ENCODE measurements around the gene ACADS.

ACADS gene, protein sequence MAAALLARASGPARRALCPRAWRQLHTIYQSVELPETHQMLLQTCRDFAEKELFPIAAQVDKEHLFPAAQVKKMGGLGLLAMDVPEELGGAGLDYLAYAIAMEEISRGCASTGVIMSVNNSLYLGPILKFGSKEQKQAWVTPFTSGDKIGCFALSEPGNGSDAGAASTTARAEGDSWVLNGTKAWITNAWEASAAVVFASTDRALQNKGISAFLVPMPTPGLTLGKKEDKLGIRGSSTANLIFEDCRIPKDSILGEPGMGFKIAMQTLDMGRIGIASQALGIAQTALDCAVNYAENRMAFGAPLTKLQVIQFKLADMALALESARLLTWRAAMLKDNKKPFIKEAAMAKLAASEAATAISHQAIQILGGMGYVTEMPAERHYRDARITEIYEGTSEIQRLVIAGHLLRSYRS

GRCh38 chr12:120725659-120726509, at the start of gene ACADS:
Gene ACADS (plus strand): TSS chr12:120725826. CDS start chr12:120725886, 60 bp downstream.
- H3K27ac ChIP-seq (ENCODE audit: low read depth, low read length) = peak within 1 kb of the TSS; percentile 69
- H3K9ac ChIP-seq (ENCODE audit: low read depth in 1 of 2, low read length in 2 of 2) = peak within 1 kb of the TSS; percentile 88 to 93
- peaks cover 18 to 30% of the 10 kb centered on the region in 2 donors for H3K4me1 ChIP-seq (ENCODE audit: control insufficient read depth in 1 of 2, insufficient read depth in 2 of 2, low read length in 2 of 2)
- peak within 1 kb of the TSS; percentile 80 to 88 for H3K4me3 ChIP-seq (ENCODE audit: low read depth in 1 of 2, low read length in 2 of 2)
- H3K36me3 ChIP-seq (ENCODE audit: control insufficient read depth in 1 of 2, insufficient read depth in 2 of 2, low read length in 2 of 2) = peaks cover 22 to 60% of the 10 kb centered on the region in 2 donors
- no peaks in the 10 kb centered on the region for H3K9me3 ChIP-seq (ENCODE audit: control insufficient read depth in 1 of 2, low read length in 2 of 2)
- H3K27me3 ChIP-seq (ENCODE audit: control insufficient read depth in 1 of 2, insufficient read depth in 2 of 2, low read length in 2 of 2) = no peaks in the 10 kb centered on the region

DNA sequence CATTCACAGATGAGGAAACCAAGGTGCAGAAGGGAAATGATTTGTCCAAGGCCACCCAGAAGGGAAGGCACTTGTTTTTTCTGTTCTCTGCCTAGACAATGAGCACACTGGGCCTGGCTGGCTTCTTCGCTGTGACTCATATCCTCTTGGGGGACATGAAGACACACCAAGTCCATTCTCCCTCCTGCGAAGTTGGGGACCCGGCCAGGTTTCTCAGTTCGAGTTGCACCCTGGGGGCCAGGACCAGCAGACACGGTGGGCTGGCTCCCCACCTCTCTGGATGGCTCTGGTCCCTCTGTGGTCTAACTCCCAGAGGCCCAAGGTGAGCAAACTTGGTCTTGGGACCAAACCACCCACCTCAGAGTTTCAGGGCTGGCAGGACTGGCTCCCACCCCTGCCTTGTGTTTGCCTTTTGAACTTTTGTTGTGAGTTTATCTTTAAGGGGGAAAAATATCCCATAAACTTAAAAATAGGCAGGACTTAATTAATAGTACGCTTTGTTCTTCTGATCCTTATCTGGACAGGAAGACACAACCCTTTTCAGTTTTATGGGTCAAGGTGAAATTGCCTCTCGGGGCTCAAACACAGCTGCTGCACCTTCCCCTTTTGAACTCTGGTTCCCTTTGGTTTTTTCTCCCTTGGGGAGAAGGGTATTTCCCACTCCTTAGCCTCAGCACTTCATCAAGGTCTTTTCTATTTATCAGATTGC, 47.7 kb upstream of the ACADS start:
- Histone ChIP-seq H3K36me3 (ENCODE audit: control insufficient read depth in 1 of 2, insufficient read depth in 2 of 2, low read length in 2 of 2) (no peaks in the 10 kb centered on the region), H3K27me3 (ENCODE audit: control insufficient read depth in 1 of 2, insufficient read depth in 2 of 2, low read length in 2 of 2) (no peaks in the 10 kb centered on the region), H3K27ac (ENCODE audit: low read depth, low read length) (no peak overlapping the region), H3K4me1 (ENCODE audit: control insufficient read depth in 1 of 2, insufficient read depth in 2 of 2, low read length in 2 of 2) (peaks cover 5 to 6% of the 10 kb centered on the region in 2 donors), H3K4me3 (ENCODE audit: low read depth in 1 of 2, low read length in 2 of 2) (no peak overlapping the region), H3K9ac (ENCODE audit: low read depth in 1 of 2, low read length in 2 of 2) (no peak overlapping the region), H3K9me3 (ENCODE audit: control insufficient read depth in 1 of 2, low read length in 2 of 2) (no peaks in the 10 kb centered on the region)

DNA sequence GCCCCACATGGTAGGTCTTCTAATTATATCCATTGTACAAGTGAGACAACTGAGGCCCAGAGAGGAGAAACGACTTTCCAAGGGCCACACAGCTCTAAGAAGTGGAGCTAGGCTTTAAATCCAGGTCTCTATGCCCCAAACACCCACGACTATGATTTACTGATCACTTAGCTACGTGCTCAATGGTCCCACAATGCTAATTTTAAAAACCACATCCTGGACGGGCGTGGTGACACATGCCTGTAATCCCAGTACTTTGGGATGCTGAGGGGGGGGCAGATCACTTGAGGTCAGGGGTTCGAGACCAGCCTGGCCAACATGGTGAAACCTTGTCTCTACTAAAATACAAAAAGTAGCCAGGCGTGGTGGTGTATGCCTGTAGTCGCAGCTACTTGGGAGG, 47.1 kb upstream of the ACADS start:
- Histone ChIP-seq H3K4me3 (ENCODE audit: low read depth in 1 of 2, low read length in 2 of 2) (no peak overlapping the region), H3K9ac (ENCODE audit: low read depth in 1 of 2, low read length in 2 of 2) (no peak overlapping the region), H3K36me3 (ENCODE audit: control insufficient read depth in 1 of 2, insufficient read depth in 2 of 2, low read length in 2 of 2) (no peaks in the 10 kb centered on the region), H3K9me3 (ENCODE audit: control insufficient read depth in 1 of 2, low read length in 2 of 2) (no peaks in the 10 kb centered on the region), H3K4me1 (ENCODE audit: control insufficient read depth in 1 of 2, insufficient read depth in 2 of 2, low read length in 2 of 2) (peaks cover 5 to 6% of the 10 kb centered on the region in 2 donors), H3K27me3 (ENCODE audit: control insufficient read depth in 1 of 2, insufficient read depth in 2 of 2, low read length in 2 of 2) (no peaks in the 10 kb centered on the region), H3K27ac (ENCODE audit: low read depth, low read length) (no peak overlapping the region)

DNA sequence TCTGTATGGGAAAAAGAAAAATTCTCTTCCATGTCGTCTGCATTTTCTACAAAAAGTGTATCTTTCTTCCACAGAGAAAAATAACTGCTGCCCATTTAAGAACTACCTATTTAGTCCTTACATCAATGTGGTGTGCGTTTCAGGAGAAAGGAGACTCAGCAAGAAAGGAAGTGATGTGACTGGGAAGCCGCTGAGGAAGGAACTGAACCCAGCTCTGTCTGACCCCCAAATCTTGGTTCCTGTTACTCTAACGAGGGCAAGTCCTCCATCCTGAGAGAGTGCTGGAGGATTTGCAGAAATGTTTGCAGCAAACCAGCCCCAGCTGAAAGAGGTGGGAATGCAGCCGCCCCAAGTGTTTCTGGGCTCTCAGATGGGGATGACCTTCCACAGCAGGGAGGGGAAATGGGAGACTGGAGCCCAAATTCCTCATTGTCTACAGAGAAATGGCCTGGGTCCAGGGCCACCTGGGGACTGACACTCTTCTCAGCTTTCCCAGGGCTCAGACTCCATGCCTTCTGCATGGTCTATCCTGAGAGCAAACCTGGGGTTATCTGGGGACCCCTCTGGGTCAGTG, 45.4 kb upstream of the ACADS start:
- H3K4me1 ChIP-seq (ENCODE audit: control insufficient read depth in 1 of 2, insufficient read depth in 2 of 2, low read length in 2 of 2) = peaks cover 5 to 6% of the 10 kb centered on the region in 2 donors

DNA sequence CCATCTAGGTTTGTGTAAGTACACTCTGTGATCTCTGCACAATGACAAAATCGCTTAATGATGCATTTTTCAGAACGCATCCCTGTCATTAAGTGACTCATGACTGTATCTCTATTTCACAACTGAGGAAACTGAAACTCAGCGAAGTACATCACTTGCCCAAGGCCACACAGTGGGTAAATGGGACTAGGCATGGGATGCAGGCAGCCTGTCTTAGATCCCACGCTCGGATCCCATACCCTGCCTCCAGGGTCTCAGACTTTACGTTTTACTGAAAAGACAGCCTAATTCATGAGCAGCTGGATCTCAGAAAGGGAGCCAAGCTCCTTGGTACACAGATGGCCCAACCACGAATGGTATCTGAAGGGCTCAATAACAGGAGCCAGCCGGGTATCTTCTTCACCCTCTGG, 41.1 kb upstream of the ACADS start:
- Histone ChIP-seq H3K36me3 (ENCODE audit: control insufficient read depth in 1 of 2, insufficient read depth in 2 of 2, low read length in 2 of 2) (no peaks in the 10 kb centered on the region), H3K4me1 (ENCODE audit: control insufficient read depth in 1 of 2, insufficient read depth in 2 of 2, low read length in 2 of 2) (peaks cover 9 to 23% of the 10 kb centered on the region in 2 donors), H3K9me3 (ENCODE audit: control insufficient read depth in 1 of 2, low read length in 2 of 2) (no peaks in the 10 kb centered on the region), H3K4me3 (ENCODE audit: low read depth in 1 of 2, low read length in 2 of 2) (no peak overlapping the region), H3K9ac (ENCODE audit: low read depth in 1 of 2, low read length in 2 of 2) (no peak overlapping the region), H3K27me3 (ENCODE audit: control insufficient read depth in 1 of 2, insufficient read depth in 2 of 2, low read length in 2 of 2) (no peaks in the 10 kb centered on the region), H3K27ac (ENCODE audit: low read depth, low read length) (no peak overlapping the region)

More for the DNA sequence above, 45.4 kb upstream of the ACADS start:
- Histone ChIP-seq H3K9ac (ENCODE audit: low read depth in 1 of 2, low read length in 2 of 2) (no peak overlapping the region), H3K4me3 (ENCODE audit: low read depth in 1 of 2, low read length in 2 of 2) (no peak overlapping the region), H3K27me3 (ENCODE audit: control insufficient read depth in 1 of 2, insufficient read depth in 2 of 2, low read length in 2 of 2) (no peaks in the 10 kb centered on the region), H3K9me3 (ENCODE audit: control insufficient read depth in 1 of 2, low read length in 2 of 2) (no peaks in the 10 kb centered on the region), H3K27ac (ENCODE audit: low read depth, low read length) (no peak overlapping the region), H3K36me3 (ENCODE audit: control insufficient read depth in 1 of 2, insufficient read depth in 2 of 2, low read length in 2 of 2) (no peaks in the 10 kb centered on the region)

DNA sequence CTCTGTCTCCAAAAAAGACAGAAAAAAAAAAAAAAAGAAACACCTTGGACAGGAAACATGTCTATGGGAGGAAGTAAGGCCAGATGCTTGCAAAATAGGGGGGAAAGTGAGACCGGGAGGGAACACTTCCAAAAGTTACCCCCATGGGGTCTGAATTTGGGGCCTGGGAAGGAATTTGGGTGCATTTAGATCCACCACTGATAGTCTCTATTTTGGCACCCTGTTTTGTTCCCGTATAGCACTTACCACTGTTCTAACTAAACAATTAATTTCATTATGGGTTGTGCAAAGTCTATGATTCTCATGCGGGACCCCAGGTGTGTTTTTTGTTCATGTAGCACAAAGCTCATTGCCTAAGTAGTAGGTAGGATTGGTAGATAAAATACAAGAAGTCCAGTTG, 40.1 kb upstream of the ACADS start:
- H3K27me3 ChIP-seq (ENCODE audit: control insufficient read depth in 1 of 2, insufficient read depth in 2 of 2, low read length in 2 of 2) = no peaks in the 10 kb centered on the region
- H3K9me3 ChIP-seq (ENCODE audit: control insufficient read depth in 1 of 2, low read length in 2 of 2) = no peaks in the 10 kb centered on the region
- peak overlapping the region in 1 of 2 donors; percentile 68 for H3K9ac ChIP-seq (ENCODE audit: low read depth in 1 of 2, low read length in 2 of 2)
- no peak overlapping the region for H3K4me3 ChIP-seq (ENCODE audit: low read depth in 1 of 2, low read length in 2 of 2)
- H3K27ac ChIP-seq (ENCODE audit: low read depth, low read length) = no peak overlapping the region
- H3K36me3 ChIP-seq (ENCODE audit: control insufficient read depth in 1 of 2, insufficient read depth in 2 of 2, low read length in 2 of 2) = no peaks in the 10 kb centered on the region
- H3K4me1 ChIP-seq (ENCODE audit: control insufficient read depth in 1 of 2, insufficient read depth in 2 of 2, low read length in 2 of 2) = peaks cover 18 to 33% of the 10 kb centered on the region in 2 donors

- Histone ChIP-seq H3K4me1 (ENCODE audit: control insufficient read depth in 1 of 2, insufficient read depth in 2 of 2, low read length in 2 of 2) (peaks cover 25 to 40% of the 10 kb centered on the region in 2 donors), H3K4me3 (ENCODE audit: low read depth in 1 of 2, low read length in 2 of 2) (peak overlapping the region; percentile 84 to 88), H3K9me3 (ENCODE audit: control insufficient read depth in 1 of 2, low read length in 2 of 2) (no peaks in the 10 kb centered on the region), H3K27me3 (ENCODE audit: control insufficient read depth in 1 of 2, insufficient read depth in 2 of 2, low read length in 2 of 2) (no peaks in the 10 kb centered on the region), H3K36me3 (ENCODE audit: control insufficient read depth in 1 of 2, insufficient read depth in 2 of 2, low read length in 2 of 2) (no peaks in the 10 kb centered on the region), H3K9ac (ENCODE audit: low read depth in 1 of 2, low read length in 2 of 2) (peak overlapping the region; percentile 64 to 68), H3K27ac (ENCODE audit: low read depth, low read length) (peak overlapping the region; percentile 91)
Measured at GRCh38 chr12:120686151-120686689, 39.4 kb upstream of the ACADS start.

- Histone ChIP-seq H3K36me3 (ENCODE audit: control insufficient read depth in 1 of 2, insufficient read depth in 2 of 2, low read length in 2 of 2) (no peaks in the 10 kb centered on the region), H3K27me3 (ENCODE audit: control insufficient read depth in 1 of 2, insufficient read depth in 2 of 2, low read length in 2 of 2) (no peaks in the 10 kb centered on the region), H3K9ac (ENCODE audit: low read depth in 1 of 2, low read length in 2 of 2) (peak within 1 kb of the TSS; percentile 83 to 86), H3K9me3 (ENCODE audit: control insufficient read depth in 1 of 2, low read length in 2 of 2) (no peaks in the 10 kb centered on the region), H3K4me1 (ENCODE audit: control insufficient read depth in 1 of 2, insufficient read depth in 2 of 2, low read length in 2 of 2) (peaks cover 32 to 45% of the 10 kb centered on the region in 2 donors), H3K27ac (ENCODE audit: low read depth, low read length) (peak within 1 kb of the TSS; percentile 91), H3K4me3 (ENCODE audit: low read depth in 1 of 2, low read length in 2 of 2) (peak within 1 kb of the TSS; percentile 84 to 88)
Measured at GRCh38 chr12:120686690-120687577, 38.7 kb upstream of the ACADS start, which contains the start of gene MLEC. Gene MLEC (plus strand): TSS chr12:120687149. CDS start chr12:120687297, 148 bp downstream.

All from duodenal mucosa (tissue), 2 donors.